GM19397 (cell line): ENCODE results near the gene PXK.
A peak's percentile ranks its signal among the peaks of the same experiment; 100 is the strongest.
"Not testable (repeated sequence)": the region's sequence is repeated elsewhere in the genome, so short reads cannot be mapped to it uniquely, and the experiment has no call there.

Experiments used
- ATAC-seq: cut with Tn5 transposase; IDR thresholded peaks from one replicate; pipeline ENCODE4 v1.9.1; 2021; ENCODE audit warnings: mild to moderate bottlenecking, moderate library complexity; ENCODE audit not compliant: unreplicated experiment

The PXK gene

DNA sequence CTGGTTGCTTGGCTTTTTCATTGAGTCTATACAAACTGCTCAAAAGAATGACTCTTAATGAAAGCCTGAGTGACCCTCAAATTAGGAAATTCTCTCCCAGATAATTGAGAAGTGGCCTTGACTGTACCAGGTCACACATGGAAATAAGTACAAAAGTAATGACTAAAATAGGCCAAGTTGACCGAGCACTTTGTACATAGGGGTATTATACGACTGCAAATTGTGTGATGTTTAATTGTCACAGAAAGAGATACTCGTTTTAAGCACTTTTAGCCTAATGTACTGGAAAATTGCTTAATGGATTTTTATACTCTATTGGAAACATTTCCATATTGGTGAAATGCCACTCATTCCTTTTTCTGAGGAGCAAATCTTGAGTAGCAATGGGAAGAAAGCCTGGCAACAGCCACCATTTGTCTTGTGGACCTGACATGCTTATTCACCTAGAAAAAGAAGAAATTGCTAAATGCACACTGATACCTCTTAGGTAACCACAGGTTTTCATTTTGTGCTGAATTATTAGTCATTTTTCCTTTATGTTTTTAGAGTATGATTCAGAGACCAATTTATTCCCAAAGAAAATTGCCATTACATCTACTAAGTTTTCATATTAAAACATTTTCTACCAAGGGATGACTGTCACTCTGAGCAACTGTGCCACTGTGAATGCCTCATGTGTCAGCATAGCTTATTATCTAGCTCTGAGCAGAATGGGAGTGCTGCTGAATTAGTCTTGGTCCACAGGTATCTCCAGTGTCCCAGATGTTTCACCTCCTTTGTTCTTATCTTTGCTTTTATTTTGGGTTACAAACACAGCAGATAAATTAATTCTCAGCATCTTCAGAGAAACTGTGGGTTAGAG is 8.9 kb upstream of the PXK start:
- no peak for ATAC-seq

GRCh38 chr3:58324391-58325390 is 8.0 kb upstream of the PXK start:
- no peak for ATAC-seq

GRCh38 chr3:58325525-58325992 is 7.1 kb upstream of the PXK start:
- ATAC-seq = no peak

GRCh38 chr3:58326267-58326900 is 6.3 kb upstream of the PXK start:
- ATAC-seq = no peak

GRCh38 chr3:58329150-58329921 is 3.4 kb upstream of the PXK start:
- ATAC-seq = no peak

DNA sequence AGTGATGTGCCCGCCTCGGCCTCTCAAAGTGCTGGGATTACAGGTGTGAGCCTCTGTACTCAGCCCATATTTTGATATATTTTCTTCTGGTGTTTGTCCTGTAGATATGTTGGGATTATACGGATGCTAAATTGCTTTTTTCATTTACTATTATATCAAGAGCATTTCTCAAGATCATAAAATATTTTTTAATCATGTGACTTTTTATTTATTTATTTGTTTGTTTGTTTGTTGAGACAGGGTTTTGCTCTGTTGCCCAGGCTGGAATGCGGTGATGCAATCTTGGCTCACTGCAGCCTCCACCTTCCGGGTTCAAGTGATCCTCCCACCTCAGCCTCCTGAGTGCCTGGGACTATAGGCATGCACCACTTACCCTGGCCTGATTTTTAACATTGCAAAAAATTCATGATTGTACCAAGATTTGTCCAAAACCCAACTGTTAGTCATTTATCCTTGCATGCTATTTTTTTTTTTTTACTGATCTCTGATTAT is 2.7 kb upstream of the PXK start:
- no peak for ATAC-seq

DNA sequence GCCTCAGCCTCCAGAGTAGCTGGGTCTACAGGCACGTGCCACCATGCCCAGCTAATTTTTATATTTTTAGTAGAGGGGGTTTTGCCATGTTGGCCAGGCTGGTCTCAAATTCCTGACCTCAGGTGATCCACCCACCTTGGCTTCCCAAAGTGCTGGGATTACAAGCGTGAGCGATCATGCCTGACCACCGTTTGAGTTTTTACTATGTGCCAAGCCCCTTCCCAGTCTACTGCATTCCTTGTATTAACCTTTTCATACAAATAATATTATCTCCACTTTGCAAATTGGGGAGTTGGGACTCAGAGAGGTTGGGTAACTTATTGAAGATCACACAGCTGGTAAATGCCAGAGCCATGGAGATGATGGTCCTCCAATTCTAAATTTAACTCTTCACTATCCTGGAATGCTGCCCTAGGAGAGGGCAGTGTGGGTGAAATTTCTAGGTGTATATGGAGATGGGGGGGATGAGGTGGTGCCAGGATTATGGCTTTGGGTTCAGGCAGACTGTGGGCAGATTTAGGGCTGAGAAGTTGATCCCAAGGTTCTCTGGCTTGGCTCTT is 1.0 kb upstream of the PXK start:
- no peak for ATAC-seq

DNA sequence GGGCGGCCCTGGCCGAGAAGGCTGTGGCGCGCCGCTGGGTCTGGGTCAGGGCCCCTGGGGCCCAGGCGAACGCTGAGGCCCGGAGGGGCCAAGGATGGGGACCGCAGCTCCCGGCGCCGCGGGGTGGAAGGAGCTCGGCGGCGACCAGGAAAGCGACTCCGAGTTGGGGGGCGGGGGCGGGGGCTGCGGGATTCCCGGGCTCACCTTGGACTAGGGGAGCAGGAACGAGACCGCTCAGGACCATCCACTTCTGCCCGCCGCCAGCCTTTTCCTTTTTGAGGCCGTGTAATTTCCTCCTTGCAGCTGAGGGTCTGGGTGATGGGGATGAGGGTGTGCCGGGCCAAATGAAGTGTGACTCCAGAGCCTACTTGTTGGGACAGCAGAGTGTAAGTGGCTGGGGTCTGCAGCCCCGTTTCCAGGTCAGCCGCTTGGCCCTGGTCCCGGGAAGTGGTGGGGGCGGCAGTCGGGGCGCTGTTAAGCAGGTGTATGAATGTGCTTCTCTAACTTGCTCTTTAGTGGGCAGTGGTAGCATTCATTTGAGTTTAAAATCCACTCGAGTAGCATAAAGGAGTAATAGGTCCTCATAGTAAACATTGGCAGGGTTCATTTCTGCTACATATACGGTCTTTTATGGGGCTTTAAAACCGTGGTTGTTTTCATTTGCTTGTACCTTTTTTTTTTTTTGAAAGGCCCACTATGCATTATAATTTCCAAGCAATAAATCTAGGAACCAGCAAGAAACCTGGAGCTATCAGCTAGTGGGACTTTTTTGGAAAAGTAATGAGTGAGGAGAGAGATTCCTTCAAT is 717 bp downstream of the PXK start:
- peak; percentile 32 for ATAC-seq

GRCh38 chr3:58334013-58334321 is 1.3 kb downstream of the PXK start:
- ATAC-seq = no peak

GRCh38 chr3:58334506-58334884 is 1.8 kb downstream of the PXK start:
- no peak for ATAC-seq

GRCh38 chr3:58335652-58335947 is 2.9 kb downstream of the PXK start:
- ATAC-seq = no peak

- ATAC-seq = no peak
Measured at GRCh38 chr3:58336135-58336882, 3.6 kb downstream of the PXK start.

GRCh38 chr3:58337190-58337589 is 4.5 kb downstream of the PXK start:
- ATAC-seq = no peak

DNA sequence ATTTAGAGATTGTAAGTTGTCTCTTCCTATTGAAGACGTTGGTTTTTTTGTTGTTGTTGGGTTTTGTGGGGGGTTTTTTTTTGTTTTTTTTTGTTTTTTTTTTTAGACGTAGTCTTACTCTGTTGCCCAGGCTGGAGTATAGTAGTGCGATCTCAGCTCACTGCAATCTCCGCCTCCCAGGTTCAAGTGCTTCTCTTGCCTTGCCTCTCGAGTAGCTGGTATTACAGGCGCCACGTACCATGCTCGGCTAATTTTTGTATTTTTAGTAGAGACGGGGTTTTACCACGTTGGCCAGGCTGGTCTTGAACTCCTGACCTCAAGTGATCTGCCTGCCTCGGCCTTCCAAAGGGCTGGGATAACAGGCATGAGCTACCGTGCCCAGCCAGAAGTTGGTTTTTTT is 6.5 kb downstream of the PXK start:
- not testable (repeated sequence) for ATAC-seq

DNA sequence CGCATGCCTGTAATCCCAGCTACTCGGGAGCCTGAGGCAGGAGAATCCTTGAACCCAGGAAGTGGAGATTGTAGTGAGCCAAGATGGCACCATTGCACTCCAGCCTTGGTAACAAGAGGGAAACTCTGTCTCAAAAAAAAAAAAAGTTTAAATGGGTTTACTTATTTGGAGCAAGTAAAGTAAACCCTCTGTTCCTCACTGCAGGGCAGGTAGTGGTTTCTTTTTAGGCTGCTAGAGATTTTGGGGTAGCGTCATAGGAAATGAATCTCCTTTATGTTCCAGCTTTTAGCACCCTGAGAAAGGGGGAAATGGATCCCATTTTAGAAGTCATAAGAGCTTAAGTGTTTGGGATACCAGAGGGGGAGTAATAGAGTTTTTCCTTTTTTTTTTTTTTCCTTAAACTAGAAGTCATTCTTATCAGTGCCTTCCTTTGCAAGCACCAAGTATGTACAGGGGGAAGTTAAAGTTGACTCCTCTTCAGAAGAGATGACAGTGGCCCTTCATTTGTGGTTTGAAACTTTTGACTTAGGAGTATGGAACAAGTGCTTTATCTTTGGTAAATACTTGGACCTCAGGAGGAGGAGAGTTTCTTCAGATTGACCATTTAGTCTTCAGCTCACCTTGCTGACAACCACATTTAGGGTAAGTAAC is 8.0 kb downstream of the PXK start:
- no peak for ATAC-seq

DNA sequence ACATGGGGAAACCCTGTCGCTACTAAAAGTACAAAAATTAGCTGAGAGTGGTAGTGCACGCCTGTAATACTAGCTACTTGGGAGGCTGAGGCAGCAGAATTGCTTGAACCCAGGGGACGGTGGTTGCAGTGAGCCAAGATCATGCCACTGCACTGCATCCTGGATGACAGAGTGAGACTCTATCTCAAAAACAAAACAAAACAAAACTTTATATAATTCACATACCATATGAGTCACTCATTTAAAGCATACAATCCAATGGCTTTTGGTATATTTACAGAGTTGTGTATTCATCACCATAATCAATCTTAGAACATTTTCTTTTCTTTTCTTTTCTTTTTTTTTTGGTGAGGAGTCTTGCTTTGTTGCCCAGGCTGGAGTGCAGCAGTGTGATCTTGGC is 8.7 kb downstream of the PXK start:
- no peak for ATAC-seq

GRCh38 chr3:58342676-58343075 is 10.0 kb downstream of the PXK start:
- no peak for ATAC-seq

DNA sequence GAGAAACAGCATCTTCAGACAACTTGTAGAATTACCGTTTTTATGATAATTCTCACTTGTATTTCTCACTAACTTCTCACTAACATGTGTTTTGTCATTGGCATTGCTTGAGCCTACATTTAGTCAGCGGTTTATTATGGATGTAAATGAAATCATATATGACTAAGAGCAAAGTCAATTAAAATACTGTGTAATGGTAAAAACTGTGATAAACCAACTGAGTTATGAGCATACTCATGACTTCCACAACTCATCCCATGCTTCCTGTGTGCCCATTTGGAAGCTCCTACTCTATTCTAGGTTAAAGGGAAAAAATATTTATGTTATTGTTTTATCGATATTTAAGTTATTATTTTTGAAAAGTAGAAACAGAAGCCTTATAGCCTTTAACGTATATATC is 12.8 kb downstream of the PXK start:
- no peak for ATAC-seq
